NB4 (cell line): ENCODE results near the gene CCDC92.

Experiments used
- DNase-seq: peaks from one replicate; pipeline ENCODE4 v3.0.0; 2010; ENCODE audit warnings: low read depth
- H3K4me3 ChIP-seq: one replicate; pipeline ENCODE4 v1.5.1; 2011; ENCODE audit warnings: mild to moderate bottlenecking, low read depth, low read length, moderate library complexity
- CTCF ChIP-seq: IDR thresholded peaks from one replicate; pipeline ENCODE4 v1.5.1; 2012; ENCODE audit warnings: low read depth, low read length
- MAX ChIP-seq: IDR thresholded peaks from 2 replicates; pipeline ENCODE4 v1.6.1; 2011; ENCODE audit warnings: low read depth, low read length
- MYC ChIP-seq: IDR thresholded peaks from 2 replicates; pipeline ENCODE4 v1.6.1; 2011; ENCODE audit warnings: low read depth, low read length
- POLR2A ChIP-seq: IDR thresholded peaks from 2 replicates; pipeline ENCODE4 v1.6.1; 2011; ENCODE audit warnings: mild to moderate bottlenecking; ENCODE audit not compliant: insufficient read length; ENCODE audit errors: extremely low read depth

Gene CCDC92

GRCh38 chr12:123966596-123966995 is 6.0 kb downstream of the CCDC92 start:
- H3K4me3 ChIP-seq: no peak overlapping the region
- no peak for DNase-seq
- no peak for TF ChIP-seq CTCF
- TF ChIP-seq POLR2A: no peak
- TF ChIP-seq MYC: no peak
- TF ChIP-seq MAX: no peak

GRCh38 chr12:123965382-123965781 is 7.2 kb downstream of the CCDC92 start:
- TF ChIP-seq POLR2A (no peak), MYC (no peak), CTCF (no peak), MAX (no peak)
- no peak overlapping the region for H3K4me3 ChIP-seq
- no peak for DNase-seq

- no peak for TF ChIP-seq CTCF
- no peak for TF ChIP-seq MYC
- no peak for TF ChIP-seq POLR2A
- TF ChIP-seq MAX: no peak
- DNase-seq: no peak
- no peak overlapping the region for H3K4me3 ChIP-seq
Measured at GRCh38 chr12:123963821-123964220, 8.8 kb downstream of the CCDC92 start.

GRCh38 chr12:123962513-123962912 is 10.1 kb downstream of the CCDC92 start:
- TF ChIP-seq MYC (no peak), POLR2A (no peak), CTCF (no peak), MAX (no peak)
- no peak overlapping the region for H3K4me3 ChIP-seq
- DNase-seq: no peak

- no peak for DNase-seq
- TF ChIP-seq MAX: no peak
- no peak for TF ChIP-seq POLR2A
- no peak for TF ChIP-seq CTCF
- no peak for TF ChIP-seq MYC
- H3K4me3 ChIP-seq: no peak overlapping the region
Measured at GRCh38 chr12:123961585-123962345, 10.9 kb downstream of the CCDC92 start.

GRCh38 chr12:123960856-123961255 is 11.8 kb downstream of the CCDC92 start:
- DNase-seq: no peak
- no peak for TF ChIP-seq MYC
- TF ChIP-seq CTCF: no peak
- no peak for TF ChIP-seq MAX
- no peak for TF ChIP-seq POLR2A
- H3K4me3 ChIP-seq: no peak overlapping the region
